GM19239 (cell line): Measurements from ENCODE around the gene CAB39.
A peak's percentile ranks its signal among the peaks of the same experiment; 100 is the strongest.

Experiments
- DNase-seq: peaks from one replicate; pipeline ENCODE4 v3.0.0; 2011; ENCODE audit warnings: low spot score; ENCODE audit not compliant: insufficient read length
- FAIRE-seq: peaks from 2 replicates; lab custom pipeline; 2011; peaks lifted over from hg19 to GRCh38; lab: Jason Lieb, UNC

Gene CAB39

DNA sequence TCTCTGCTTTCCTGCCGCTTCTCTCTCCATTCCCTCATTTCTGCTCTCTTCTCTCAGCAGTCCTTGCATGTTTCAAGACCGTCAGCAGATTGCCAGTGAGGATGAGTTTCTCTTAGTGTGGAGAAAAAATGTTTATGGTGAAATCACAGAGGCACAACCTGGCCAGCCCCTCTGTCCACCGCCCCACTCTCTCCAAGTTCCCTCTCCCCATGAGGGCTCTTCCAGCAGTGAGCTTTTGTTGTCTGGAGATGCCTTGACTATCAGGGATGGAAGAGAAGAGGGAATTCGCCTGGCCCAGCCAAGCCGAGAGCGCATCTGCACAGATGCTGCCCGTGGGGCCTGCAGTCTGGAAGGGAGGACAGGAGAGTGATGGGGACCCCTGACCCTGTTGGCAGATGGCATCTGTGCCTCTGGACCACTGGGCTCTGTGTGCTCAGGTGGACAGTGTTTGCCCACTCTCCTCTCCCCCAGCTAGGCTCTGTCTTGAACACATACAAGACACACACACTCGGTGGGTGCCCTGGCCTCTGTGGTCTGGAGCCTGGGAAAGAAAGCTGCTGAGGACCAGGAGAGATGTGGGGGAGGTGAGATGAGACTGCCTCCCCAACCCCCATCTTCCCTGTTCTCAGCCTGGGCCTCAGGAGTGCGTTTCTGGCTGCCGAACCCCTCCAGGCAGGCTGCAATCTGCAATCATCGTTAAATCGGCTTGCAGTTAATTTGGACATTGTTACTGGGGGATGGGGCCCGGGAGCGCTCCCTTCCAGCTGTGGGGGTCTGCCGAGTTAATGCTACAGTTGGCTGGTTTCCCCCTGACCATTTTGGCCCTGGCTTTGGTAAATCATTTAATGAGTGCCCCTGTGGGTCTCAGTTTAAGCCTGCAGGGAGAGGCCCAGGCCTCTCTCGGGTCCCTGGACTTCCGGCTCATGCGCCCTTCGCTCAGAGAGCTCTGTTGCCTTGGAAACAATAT is 156.6 kb downstream of the CAB39 start:
- DNase-seq, result no peak
- FAIRE-seq, result no peak

DNA sequence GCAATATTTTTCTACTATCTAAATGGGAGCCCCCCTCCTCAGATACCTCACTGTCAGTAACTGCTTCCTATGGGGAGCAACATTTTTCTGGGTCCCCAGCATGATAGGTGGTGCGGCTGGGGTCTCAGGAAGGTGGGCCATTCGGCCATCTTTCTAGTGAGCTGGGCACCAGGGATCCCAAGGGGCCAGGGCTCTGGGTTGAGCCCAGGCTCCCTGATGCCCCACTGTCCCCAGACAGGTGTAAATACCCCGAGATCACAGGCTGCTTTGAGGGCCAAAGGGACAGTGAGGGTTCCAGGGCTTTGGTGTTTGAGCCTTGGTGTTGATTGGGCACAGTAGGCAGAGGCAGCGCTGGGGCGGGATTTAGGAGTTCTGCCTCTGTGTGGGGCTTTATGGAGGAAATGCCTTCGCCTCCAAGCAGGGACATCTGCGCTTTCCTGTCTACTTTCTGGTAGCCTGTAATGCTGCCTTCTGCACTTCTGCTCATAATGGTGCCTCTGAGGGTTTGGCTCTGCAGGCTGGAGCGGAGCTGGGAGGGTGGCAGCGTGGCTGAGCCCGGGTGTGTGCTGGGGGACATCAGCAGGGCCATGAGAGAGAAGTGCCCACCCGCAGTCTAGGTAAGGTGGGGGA is 157.4 kb downstream of the CAB39 start:
- FAIRE-seq, result peak; percentile 64

More for the DNA sequence above, 157.4 kb downstream of the CAB39 start:
- no peak for DNase-seq
